ENCODE measurements around the gene SLC27A1. TPM values are rescaled to one million over a fixed set of nuclear protein-coding genes. Genes with fewer than 3 reads are reported as not detected.

SLC27A1 gene
- total RNA-seq, 4 donors from 2014 or later, result 25.3 to 40.7 (median 28.1) TPM

DNA sequence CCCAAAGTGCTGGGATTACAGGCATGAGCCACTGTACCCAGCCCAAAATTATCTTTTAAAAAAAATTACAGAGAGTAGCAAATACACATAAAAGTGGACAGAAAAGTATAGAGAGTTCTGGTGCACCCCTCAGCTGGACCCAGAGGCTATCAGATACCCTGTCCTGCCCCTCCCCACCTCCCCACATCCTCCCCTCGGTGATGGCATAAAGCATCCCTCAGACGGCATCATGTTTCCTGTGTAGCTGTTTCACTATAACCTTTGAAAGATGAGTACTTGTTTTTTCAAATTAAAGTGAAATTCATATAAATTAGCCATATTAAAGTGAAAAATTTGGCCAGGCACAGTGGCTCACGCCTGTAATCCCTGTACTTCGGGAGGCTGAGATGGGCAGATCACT, 20.1 kb downstream of the SLC27A1 start:
- Histone ChIP-seq H3K9me3 (no peaks in the 10 kb centered on the region), H3K4me1 (peaks cover 0 to 3% of the 10 kb centered on the region in 2 donors), H3K27ac (no peak overlapping the region), H3K36me3 (no peaks in the 10 kb centered on the region), H3K27me3 (no peaks in the 10 kb centered on the region), H3K4me3 (replicated peaks in 1 of 3) (no peak overlapping the region)
- intact Hi-C loops (cut with DNase I), result no loop called here
- TF ChIP-seq POLR2A (IDR thresholded peaks at IDR 0.05), result no peak
- TF ChIP-seq, protein P1, sequence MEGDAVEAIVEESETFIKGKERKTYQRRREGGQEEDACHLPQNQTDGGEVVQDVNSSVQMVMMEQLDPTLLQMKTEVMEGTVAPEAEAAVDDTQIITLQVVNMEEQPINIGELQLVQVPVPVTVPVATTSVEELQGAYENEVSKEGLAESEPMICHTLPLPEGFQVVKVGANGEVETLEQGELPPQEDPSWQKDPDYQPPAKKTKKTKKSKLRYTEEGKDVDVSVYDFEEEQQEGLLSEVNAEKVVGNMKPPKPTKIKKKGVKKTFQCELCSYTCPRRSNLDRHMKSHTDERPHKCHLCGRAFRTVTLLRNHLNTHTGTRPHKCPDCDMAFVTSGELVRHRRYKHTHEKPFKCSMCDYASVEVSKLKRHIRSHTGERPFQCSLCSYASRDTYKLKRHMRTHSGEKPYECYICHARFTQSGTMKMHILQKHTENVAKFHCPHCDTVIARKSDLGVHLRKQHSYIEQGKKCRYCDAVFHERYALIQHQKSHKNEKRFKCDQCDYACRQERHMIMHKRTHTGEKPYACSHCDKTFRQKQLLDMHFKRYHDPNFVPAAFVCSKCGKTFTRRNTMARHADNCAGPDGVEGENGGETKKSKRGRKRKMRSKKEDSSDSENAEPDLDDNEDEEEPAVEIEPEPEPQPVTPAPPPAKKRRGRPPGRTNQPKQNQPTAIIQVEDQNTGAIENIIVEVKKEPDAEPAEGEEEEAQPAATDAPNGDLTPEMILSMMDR (IDR thresholded peaks at IDR 0.05), result no peak
- 77 to 79% methylated on average over 4 of the region's 4 CpGs for WGBS, 2 donors
- no peak for DNase-seq

DNA sequence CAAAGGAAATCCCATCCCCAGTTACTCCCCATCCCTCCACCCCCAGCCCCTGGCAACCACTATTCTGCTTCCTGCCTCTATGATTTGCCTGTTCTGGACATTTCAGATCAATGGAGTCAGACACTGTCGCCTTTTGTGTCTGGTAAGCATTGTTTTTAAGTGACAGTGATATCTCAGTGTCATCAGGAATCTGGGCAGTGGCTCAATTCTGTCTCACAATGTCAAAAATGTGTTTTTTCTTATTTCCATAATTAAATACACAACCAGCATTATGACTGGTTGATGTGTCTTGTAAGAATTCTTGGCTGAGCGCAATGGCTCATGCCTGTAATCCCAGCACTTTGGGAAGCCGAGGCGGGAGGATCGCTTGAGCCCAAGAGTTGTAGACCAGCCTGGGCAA, 21.0 kb downstream of the SLC27A1 start:
- H3K4me3 ChIP-seq (replicated peaks in 1 of 3), result no peak overlapping the region
- no peaks in the 10 kb centered on the region for H3K36me3 ChIP-seq
- no peaks in the 10 kb centered on the region for H3K27me3 ChIP-seq
- no peak overlapping the region for H3K27ac ChIP-seq
- intact Hi-C loops (cut with DNase I), result no loop called here
- no peaks in the 10 kb centered on the region for H3K9me3 ChIP-seq
- TF ChIP-seq, protein P1 (IDR thresholded peaks at IDR 0.05), result no peak
- no peak for TF ChIP-seq POLR2A (IDR thresholded peaks at IDR 0.05)
- DNase-seq, result no peak
- 83 to 90% methylated on average over 5 of the region's 5 CpGs for WGBS, 2 donors
- peaks cover 0 to 3% of the 10 kb centered on the region in 2 donors for H3K4me1 ChIP-seq

DNA sequence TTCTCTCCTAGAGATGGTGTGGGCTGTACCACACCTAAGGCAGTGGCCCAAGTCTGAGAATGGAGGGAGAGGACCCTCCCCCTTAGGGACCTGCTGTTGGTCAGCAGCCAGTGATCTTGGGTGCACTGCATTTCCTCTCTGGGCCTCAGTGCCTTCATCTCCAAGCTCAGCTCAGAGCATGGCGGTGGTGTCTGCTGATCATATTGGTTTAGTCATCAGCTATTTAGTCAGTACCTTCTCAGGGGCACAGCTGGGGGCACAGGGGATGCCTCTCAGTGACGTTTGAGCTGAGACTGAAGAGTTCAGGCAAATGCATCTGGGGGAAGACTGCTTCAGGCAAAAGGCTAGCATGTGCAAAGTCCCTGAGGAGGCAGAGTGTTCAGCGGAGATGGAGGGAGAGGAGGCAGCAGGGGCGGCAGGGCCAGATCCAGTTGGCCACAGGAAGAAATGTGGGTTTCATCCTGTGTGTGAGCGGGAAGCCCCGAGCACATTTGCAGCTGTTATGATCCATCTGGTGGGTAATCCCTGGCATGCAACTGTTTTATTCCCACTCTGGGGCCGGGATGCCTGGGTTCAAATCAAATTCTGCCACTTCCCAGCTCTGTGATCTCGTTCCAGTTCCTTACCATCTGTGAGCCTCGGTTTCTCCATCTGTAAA, 25.4 kb downstream of the SLC27A1 start:
- H3K4me3 ChIP-seq (replicated peaks in 1 of 3), result no peak overlapping the region
- H3K9me3 ChIP-seq, result no peaks in the 10 kb centered on the region
- intact Hi-C loops (cut with DNase I), result no loop called here
- no peak overlapping the region for H3K27ac ChIP-seq
- 66 to 68% methylated on average over 9 of the region's 9 CpGs for WGBS, 2 donors
- TF ChIP-seq, protein P1 (IDR thresholded peaks at IDR 0.05), result no peak
- TF ChIP-seq POLR2A (IDR thresholded peaks at IDR 0.05), result no peak
- peaks cover 3 to 7% of the 10 kb centered on the region in 2 donors for H3K36me3 ChIP-seq
- H3K27me3 ChIP-seq, result no peaks in the 10 kb centered on the region
- no peaks in the 10 kb centered on the region for H3K4me1 ChIP-seq
- DNase-seq, result no peak

DNA sequence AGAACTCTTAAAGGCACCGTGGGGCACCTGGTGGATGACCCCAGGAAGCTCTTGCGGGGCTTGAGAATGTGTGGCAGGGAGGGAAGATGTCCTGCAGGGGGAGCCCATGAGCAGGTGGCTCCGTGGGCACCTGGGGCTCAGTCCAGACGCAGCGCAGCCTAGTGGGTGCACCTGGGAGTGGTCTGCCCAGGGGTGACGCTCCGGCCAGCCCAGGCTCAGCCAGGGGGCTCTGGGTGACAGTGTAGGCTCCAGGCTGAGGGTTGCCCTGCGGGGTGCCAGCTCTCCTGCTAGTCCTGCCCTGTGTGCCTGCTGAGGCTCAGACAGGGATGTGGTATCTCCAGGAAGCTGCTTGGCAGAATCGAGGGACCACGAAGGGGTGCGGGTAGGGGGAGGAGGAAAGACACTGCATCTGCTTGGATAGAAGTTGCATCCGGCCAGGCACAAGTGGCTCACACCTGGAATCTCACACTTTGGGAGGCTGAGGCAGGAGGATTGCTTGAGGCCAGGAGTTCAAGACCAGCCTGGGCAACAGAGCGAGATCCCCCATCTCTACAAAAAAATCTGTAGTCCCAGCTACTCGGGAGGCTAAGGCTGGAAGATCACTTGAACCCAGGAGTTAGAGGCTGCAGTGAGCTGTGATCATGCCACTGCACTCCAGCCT, 26.1 kb downstream of the SLC27A1 start:
- H3K4me1 ChIP-seq, result no peaks in the 10 kb centered on the region
- intact Hi-C loops (cut with DNase I), result no loop called here
- peak; percentile 45 to 53 for DNase-seq

More for the DNA sequence above, 26.1 kb downstream of the SLC27A1 start:
- no peak for TF ChIP-seq POLR2A (IDR thresholded peaks at IDR 0.05)
- TF ChIP-seq, protein P1 (IDR thresholded peaks at IDR 0.05), result peak; percentile 55 to 81 (median 60)
- no peak overlapping the region for H3K4me3 ChIP-seq (replicated peaks in 1 of 3)
- WGBS, 2 donors, result 41 to 73% methylated on average over 8 to 12 of the region's 14 CpGs
- no peak overlapping the region for H3K27ac ChIP-seq
- no peaks in the 10 kb centered on the region for H3K27me3 ChIP-seq
- no peaks in the 10 kb centered on the region for H3K9me3 ChIP-seq
- peaks cover 6 to 12% of the 10 kb centered on the region in 2 donors for H3K36me3 ChIP-seq
